AG09319 (cell line): ENCODE measurements around the gene MGAT3.

Experiments used
- DNase-seq: peaks from one replicate; pipeline ENCODE4 v3.0.0-alpha.2; 2010; ENCODE audit warnings: low read depth; ENCODE audit errors: extremely low read depth
- CTCF ChIP-seq: IDR thresholded peaks from 2 replicates; pipeline ENCODE4 v1.5.1; 2011; ENCODE audit warnings: low read depth, mild to moderate bottlenecking, inconsistent platforms, low read length, moderate library complexity

The MGAT3 gene

GRCh38 chr22:39422101-39422500, 34.7 kb upstream of the MGAT3 start:
- DNase-seq: no peak
- no peak for TF ChIP-seq CTCF

GRCh38 chr22:39422721-39423120, 34.1 kb upstream of the MGAT3 start:
- no peak for TF ChIP-seq CTCF
- no peak for DNase-seq

- no peak for TF ChIP-seq CTCF
- DNase-seq: no peak
Observed at GRCh38 chr22:39423976-39424375, 32.8 kb upstream of the MGAT3 start.

GRCh38 chr22:39426380-39427043, 30.3 kb upstream of the MGAT3 start:
- no peak for DNase-seq
- TF ChIP-seq CTCF: no peak

- no peak for TF ChIP-seq CTCF
Observed at GRCh38 chr22:39427751-39428596, 28.8 kb upstream of the MGAT3 start.

GRCh38 chr22:39428597-39429071, 28.2 kb upstream of the MGAT3 start:
- DNase-seq: no peak
- no peak for TF ChIP-seq CTCF

More at GRCh38 chr22:39427751-39428596, 28.8 kb upstream of the MGAT3 start:
- no peak for DNase-seq

- DNase-seq: no peak
- TF ChIP-seq CTCF: no peak
Observed at GRCh38 chr22:39429186-39429585, 27.6 kb upstream of the MGAT3 start.
